ENCODE results near the gene SELENOS. TPM values are rescaled to one million over a fixed set of nuclear protein-coding genes. Genes with fewer than 3 reads are reported as not detected.

Gene SELENOS
- total and polyA plus RNA-seq, 2 donors from 2014 or later: 66.0 to 99.0 TPM

GRCh38 chr15:101243420-101243819, 33.9 kb downstream of the SELENOS start:
- no peak for TF ChIP-seq CTCF (IDR thresholded peaks at IDR 0.05; ENCODE audit: borderline replicate concordance, extremely low read depth, insufficient read depth)
- no peak overlapping the region for H3K9ac ChIP-seq (ENCODE audit: low read length in 3 of 3)
- H3K27ac ChIP-seq (ENCODE audit: low read depth in 2 of 2, low read length in 2 of 2): no peak overlapping the region
- H3K9me3 ChIP-seq (ENCODE audit: control insufficient read depth in 2 of 3, insufficient read depth in 1 of 3, low read length in 3 of 3): no peaks in the 10 kb centered on the region
- H3K4me3 ChIP-seq (ENCODE audit: low read length in 3 of 3): no peak overlapping the region
- no peak for DNase-seq
- intact Hi-C loops (cut with DNase I): no loop called here
- H3K4me1 ChIP-seq (ENCODE audit: control insufficient read depth in 2 of 3, insufficient read depth in 2 of 3, low read depth in 1 of 3, low read length in 3 of 3): peaks cover 2 to 28% (median 23%) of the 10 kb centered on the region in 3 donors
- H3K27me3 ChIP-seq (ENCODE audit: control insufficient read depth, insufficient read depth, low read length): no peaks in the 10 kb centered on the region
- H3K36me3 ChIP-seq (ENCODE audit: control insufficient read depth in 2 of 3, insufficient read depth in 3 of 3, low read length in 3 of 3): peaks cover 0 to 6% (median 0%) of the 10 kb centered on the region in 3 donors
- FAIRE-seq: no peak

- peaks cover 2 to 28% (median 23%) of the 10 kb centered on the region in 3 donors for H3K4me1 ChIP-seq (ENCODE audit: control insufficient read depth in 2 of 3, insufficient read depth in 2 of 3, low read depth in 1 of 3, low read length in 3 of 3)
These were observed 34.3 kb downstream of the SELENOS start for GRCh38 chr15:101242999-101243336.

GRCh38 chr15:101242160-101242998, 34.9 kb downstream of the SELENOS start:
- Histone ChIP-seq H3K36me3 (ENCODE audit: control insufficient read depth in 2 of 3, insufficient read depth in 3 of 3, low read length in 3 of 3) (peaks cover 0 to 2% (median 0%) of the 10 kb centered on the region in 3 donors), H3K9ac (ENCODE audit: low read length in 3 of 3) (no peak overlapping the region), H3K27ac (ENCODE audit: low read depth in 2 of 2, low read length in 2 of 2) (no peak overlapping the region), H3K27me3 (ENCODE audit: control insufficient read depth, insufficient read depth, low read length) (no peaks in the 10 kb centered on the region), H3K4me3 (ENCODE audit: low read length in 3 of 3) (no peak overlapping the region), H3K4me1 (ENCODE audit: control insufficient read depth in 2 of 3, insufficient read depth in 2 of 3, low read depth in 1 of 3, low read length in 3 of 3) (peaks cover 2 to 25% (median 23%) of the 10 kb centered on the region in 3 donors), H3K9me3 (ENCODE audit: control insufficient read depth in 2 of 3, insufficient read depth in 1 of 3, low read length in 3 of 3) (no peaks in the 10 kb centered on the region)
- DNase-seq (no peak), FAIRE-seq (no peak)
- TF ChIP-seq CTCF (IDR thresholded peaks at IDR 0.05; ENCODE audit: borderline replicate concordance, extremely low read depth, insufficient read depth): no peak
- intact Hi-C loops (cut with DNase I): no loop called here

More at GRCh38 chr15:101242999-101243336, 34.3 kb downstream of the SELENOS start:
- Histone ChIP-seq H3K4me3 (ENCODE audit: low read length in 3 of 3) (no peak overlapping the region), H3K27ac (ENCODE audit: low read depth in 2 of 2, low read length in 2 of 2) (no peak overlapping the region), H3K36me3 (ENCODE audit: control insufficient read depth in 2 of 3, insufficient read depth in 3 of 3, low read length in 3 of 3) (peaks cover 0 to 6% (median 0%) of the 10 kb centered on the region in 3 donors), H3K9ac (ENCODE audit: low read length in 3 of 3) (no peak overlapping the region), H3K27me3 (ENCODE audit: control insufficient read depth, insufficient read depth, low read length) (no peaks in the 10 kb centered on the region), H3K9me3 (ENCODE audit: control insufficient read depth in 2 of 3, insufficient read depth in 1 of 3, low read length in 3 of 3) (no peaks in the 10 kb centered on the region)
- intact Hi-C loops (cut with DNase I): no loop called here
- TF ChIP-seq CTCF (IDR thresholded peaks at IDR 0.05; ENCODE audit: borderline replicate concordance, extremely low read depth, insufficient read depth): no peak
- FAIRE-seq (no peak), DNase-seq (no peak)

Measured in kidney (tissue), 14 donors.